GM18520 (cell line): ENCODE measurements around the gene XPNPEP1.

Source experiments
- ATAC-seq: cut with Tn5 transposase; IDR thresholded peaks from one replicate; pipeline ENCODE4 v1.9.1; 2021; ENCODE audit not compliant: unreplicated experiment

The XPNPEP1 gene

DNA sequence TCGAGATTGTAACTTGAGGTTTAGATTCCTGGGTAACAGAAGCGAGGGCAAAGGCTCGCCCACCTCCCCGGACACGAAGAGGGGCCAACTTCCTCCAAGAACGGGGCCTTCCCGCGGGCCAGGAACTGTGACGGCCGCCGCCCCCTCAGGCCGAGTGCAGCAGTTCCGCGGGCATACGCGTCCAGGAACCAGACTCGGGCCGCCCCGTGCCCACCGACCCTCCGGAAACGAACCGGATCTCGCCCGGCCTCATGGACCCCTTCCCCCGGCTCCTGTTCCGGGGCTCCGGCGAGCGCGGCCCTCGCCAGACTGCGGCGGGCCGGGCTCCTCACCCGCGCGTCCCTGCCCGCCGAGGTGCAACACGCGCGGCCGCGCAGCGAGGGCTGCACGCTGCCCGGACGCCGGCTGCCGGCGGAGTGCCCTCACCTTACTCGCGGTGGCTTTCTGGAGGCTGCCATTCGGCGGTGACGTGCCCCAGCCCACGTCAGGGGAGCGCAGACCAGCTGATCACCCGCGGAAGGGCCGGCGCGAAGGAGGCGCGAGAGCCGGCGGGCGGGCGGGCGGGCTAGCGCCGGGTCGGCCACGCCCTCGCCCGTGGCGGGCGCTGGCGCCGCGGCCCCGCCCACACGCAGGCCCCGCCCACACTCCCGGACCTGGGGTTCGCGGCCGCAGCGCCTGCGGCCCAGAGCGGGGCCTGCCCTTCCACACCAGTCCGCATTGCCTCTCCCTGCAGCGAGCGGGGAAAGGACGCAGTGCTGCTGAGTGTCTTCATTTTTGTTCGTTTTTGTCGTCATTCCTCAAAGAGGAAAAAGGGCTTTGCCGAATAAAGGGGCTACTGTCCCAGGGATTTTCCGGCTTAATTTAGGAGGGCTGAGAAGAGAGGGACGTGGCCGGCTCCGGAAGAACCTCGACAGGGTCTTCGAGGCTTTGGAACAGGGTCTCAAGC, at the start of gene XPNPEP1:
Gene XPNPEP1 (minus strand): TSS at position 536 of the 946 bp plus-strand sequence. CDS start 78 bp downstream, at position 458.
- ATAC-seq: peak; percentile 93

GRCh38 chr10:109972372-109973001, 49.2 kb upstream of the XPNPEP1 start:
- ATAC-seq: no peak

GRCh38 chr10:109971634-109972033, 48.3 kb upstream of the XPNPEP1 start:
- ATAC-seq: no peak

DNA sequence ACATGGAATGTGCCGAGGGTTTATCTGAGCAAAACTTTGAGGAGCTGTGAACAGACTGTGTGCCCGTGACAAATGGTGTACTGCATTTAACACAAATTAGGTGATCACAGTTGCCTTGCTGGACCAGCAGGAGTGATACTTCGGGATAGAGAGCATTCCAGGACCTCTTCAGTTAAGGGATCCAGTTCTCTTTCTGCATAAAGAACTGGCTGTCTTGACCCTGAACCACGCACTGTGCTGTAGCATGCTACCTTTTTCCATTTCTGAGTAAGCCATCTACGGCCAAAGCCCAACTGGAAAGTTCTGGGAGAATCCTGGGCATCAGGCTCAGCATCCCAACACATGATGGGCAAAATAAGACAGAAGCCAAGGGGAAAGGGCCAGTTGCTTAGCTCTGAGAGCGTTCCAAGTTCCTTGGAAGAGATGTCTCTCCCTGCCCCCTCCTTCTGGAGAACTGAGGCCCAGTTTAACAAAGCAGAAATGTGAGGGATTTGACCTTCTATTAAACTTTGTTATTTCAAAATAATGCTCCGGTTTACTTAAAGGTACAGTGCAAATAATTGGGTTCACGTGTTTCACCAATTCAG, 46.5 kb upstream of the XPNPEP1 start:
- no peak for ATAC-seq

DNA sequence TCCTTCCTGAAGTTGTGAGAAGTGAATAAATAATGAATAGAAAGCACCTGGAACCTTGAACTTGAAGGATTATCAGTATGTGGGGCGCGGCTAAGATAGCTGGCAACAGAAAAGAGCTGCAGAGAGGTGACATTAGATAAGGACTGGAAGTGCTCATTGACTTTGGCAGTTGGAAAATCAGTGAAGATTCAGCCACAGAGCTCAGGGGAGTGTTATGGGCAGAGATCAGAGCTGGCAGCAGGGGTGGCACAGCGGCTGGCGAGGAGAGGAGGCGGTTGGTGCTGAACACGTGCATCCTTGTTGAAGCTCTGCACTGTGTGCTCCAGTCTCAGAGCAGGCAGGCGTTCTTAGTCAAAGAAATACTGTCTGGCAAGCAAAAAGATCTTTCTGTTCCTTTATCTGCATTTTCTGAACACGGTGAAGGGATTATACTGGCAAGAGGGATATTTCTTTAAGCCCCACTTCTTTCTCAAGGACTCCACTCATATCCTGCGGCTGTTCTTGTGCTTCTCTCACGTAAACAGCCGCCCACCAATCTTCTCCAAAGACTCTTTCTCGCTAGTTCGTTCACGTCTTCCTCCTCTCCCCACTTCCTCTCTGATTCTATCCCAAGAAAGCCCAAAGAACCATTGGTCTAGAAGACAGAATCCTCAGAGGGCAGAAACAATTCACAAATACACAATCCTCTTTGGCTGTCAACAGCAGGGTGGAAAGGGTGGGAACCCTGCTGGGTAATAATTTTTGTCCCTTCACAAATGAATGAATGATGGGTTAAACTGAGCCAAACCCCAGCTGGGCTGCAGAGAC, 45.8 kb upstream of the XPNPEP1 start:
- ATAC-seq: no peak

- ATAC-seq: no peak
Observed at GRCh38 chr10:109967739-109968088, 44.4 kb upstream of the XPNPEP1 start.

- ATAC-seq: no peak
Observed at GRCh38 chr10:109966961-109967738, 43.8 kb upstream of the XPNPEP1 start.

- no peak for ATAC-seq
Observed at GRCh38 chr10:109964318-109964717, 41.0 kb upstream of the XPNPEP1 start.

DNA sequence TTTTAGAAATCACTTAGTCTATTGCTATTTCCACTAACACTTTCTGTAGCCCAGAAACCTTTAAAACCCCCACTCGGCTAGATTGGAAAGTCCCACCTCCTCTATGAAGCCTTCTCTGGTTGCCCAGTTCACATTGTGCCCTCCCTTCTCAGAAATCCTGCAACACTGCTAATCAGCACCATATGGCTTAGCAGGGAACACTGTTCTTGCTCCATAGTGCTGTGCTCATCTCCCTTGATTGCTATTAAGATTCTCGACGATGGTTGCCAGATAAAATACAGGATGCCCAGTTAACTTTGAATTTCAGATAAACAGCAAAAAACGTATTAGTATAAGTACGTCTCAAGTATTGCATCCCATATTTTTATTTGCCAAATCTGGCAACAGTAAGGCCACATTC, 40.1 kb upstream of the XPNPEP1 start:
- ATAC-seq: no peak

- ATAC-seq: no peak
Observed at GRCh38 chr10:109962247-109962646, 38.9 kb upstream of the XPNPEP1 start.

DNA sequence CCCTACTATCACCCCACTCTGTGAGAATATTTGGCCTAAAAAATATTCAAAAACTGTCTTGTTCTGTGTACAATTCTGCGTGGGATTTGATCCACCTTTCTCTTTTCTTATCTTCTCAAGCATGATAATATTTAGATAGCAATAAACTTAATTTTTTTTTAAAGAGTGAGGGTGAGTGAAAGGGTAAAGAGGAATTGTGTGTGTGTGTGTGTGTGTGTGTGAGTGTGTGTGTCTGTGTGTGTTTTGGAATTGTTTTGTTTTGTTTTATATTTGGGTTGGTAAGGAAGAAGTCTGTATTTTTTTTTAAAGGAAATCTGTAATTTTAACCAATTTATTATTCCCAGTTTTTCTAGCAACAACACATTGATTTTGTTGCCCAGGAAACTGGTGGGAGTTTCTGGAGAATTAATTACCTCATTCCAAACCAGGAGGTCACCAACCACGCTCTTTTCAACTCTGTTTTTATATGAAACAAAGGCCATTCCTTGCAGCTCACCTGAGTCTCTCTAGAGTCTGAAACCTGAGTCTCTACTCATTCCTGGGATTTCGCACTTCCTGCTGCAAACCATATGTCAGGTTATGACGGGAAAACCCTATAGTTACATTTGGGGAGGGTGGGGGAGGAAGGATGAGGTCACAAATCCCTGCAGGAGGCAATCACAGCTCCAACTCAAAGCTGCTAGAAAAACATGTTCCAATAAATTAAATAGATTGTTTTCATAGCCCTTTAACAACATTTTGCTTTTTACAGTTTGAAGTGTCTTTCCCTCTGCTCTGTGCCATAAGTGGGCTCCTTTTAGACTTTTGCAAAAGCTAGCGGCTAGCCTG, 38.1 kb upstream of the XPNPEP1 start:
- ATAC-seq: no peak

DNA sequence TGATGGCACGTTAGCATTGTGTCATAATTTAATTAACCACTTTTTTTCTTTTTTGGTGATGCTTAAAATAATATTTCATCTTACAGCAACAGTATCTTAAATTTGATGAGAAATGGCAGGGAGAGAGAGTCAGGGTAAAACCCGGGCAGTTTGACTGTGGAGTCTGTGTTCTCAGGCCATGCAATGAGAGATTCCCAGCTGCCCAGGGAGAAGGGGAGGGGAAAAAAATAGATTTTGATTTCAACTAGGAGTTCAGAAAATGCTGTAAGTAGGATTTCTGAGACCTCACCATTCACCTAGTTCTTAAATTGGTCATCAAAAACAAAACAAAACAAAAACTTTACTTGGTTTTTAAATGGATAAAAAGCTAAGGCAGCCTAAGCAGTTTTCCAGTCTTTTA, 37.4 kb upstream of the XPNPEP1 start:
- ATAC-seq: no peak

GRCh38 chr10:109959259-109960145, 36.2 kb upstream of the XPNPEP1 start:
- no peak for ATAC-seq

DNA sequence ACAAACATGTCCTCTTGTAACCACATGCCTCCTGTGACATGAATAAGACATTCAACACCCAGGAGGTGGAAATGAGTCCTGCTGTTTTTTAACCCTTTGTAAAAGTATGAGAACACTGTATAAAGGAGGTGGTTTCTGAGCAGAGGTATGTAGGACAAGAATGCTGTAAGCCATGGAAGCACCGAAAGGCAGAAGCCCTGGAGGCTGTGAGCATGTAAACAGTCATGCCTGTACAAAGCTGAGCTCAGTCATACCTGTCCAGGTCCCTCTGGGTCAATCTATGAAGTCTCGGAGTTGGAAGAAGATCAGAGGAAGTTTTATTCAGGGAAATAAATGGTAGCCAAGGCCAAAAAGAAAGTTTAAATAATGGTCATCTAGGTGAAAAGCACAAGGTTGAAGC, 34.7 kb upstream of the XPNPEP1 start:
- ATAC-seq: no peak

- ATAC-seq: peak; percentile 92
Observed at GRCh38 chr10:109957092-109957797, 33.9 kb upstream of the XPNPEP1 start.

GRCh38 chr10:109956454-109957091, 33.3 kb upstream of the XPNPEP1 start:
- ATAC-seq: peak; percentile 66

- ATAC-seq: no peak
Observed at GRCh38 chr10:109953766-109954165, 30.5 kb upstream of the XPNPEP1 start.
